Measurements from ENCODE around the gene C1orf116. TPM values are rescaled to one million over a fixed set of nuclear protein-coding genes. Genes with fewer than 3 reads are reported as not detected.

The C1orf116 gene
- total RNA-seq, 3 donors from 2014 or later (not counting 1 experiment from before 2014, with no cell fraction given): 0.21 to 0.39 (median 0.30) TPM

- Histone ChIP-seq H3K27me3 (ENCODE audit: control insufficient read depth, insufficient read depth, low read length) (no peaks in the 10 kb centered on the region), H3K9me3 (ENCODE audit: control insufficient read depth, insufficient read depth, low read length) (no peaks in the 10 kb centered on the region), H3K4me3 (ENCODE audit: low read length) (no peak overlapping the region), H3K36me3 (ENCODE audit: control insufficient read depth, insufficient read depth, low read length) (no peaks in the 10 kb centered on the region), H3K27ac (ENCODE audit: low read length) (no peak overlapping the region), H3K4me1 (ENCODE audit: control insufficient read depth, insufficient read depth, low read length) (no peaks in the 10 kb centered on the region)
- no peaks in the 10 kb centered on the region for H3K36me3 Mint-ChIP-seq
- intact Hi-C loops (cut with micrococcal nuclease): no loop called here
- DNase-seq (no peak), ATAC-seq (peak in 1 of 3 donors; percentile 22)
- no peak overlapping the region for H3K4me3 Mint-ChIP-seq
- TF ChIP-seq CTCF (IDR thresholded peaks at IDR 0.05): no peak
- peaks cover 23 to 29% of the 10 kb centered on the region in 2 donors for H3K27me3 Mint-ChIP-seq (ENCODE audit: low read depth in 2 of 2)
- no peaks in the 10 kb centered on the region for H3K9me3 Mint-ChIP-seq
- 79% methylated on average over 5 of the region's 7 CpGs for WGBS (ENCODE audit: insufficient coverage)
- H3K4me1 Mint-ChIP-seq: no peaks in the 10 kb centered on the region
- no peak overlapping the region for H3K27ac Mint-ChIP-seq
Observed at GRCh38 chr1:207017615-207018559, 14.7 kb downstream of the C1orf116 start.

GRCh38 chr1:207015791-207016190 lies 16.8 kb downstream of the C1orf116 start:
- Mint-ChIP-seq H3K27ac (no peak overlapping the region), H3K4me1 (no peaks in the 10 kb centered on the region), H3K4me3 (no peak overlapping the region), H3K36me3 (no peaks in the 10 kb centered on the region), H3K9me3 (no peaks in the 10 kb centered on the region), H3K27me3 (ENCODE audit: low read depth in 2 of 2) (peaks cover 37 to 40% of the 10 kb centered on the region in 2 donors)
- 91% methylated on average over 3 of the region's 3 CpGs for WGBS (ENCODE audit: insufficient coverage)
- no peak for ATAC-seq
- no peak overlapping the region for H3K4me3 ChIP-seq (ENCODE audit: low read length)
- H3K27me3 ChIP-seq (ENCODE audit: control insufficient read depth, insufficient read depth, low read length): no peaks in the 10 kb centered on the region
- no peak for DNase-seq
- no peak for TF ChIP-seq CTCF (IDR thresholded peaks at IDR 0.05)
- H3K9me3 ChIP-seq (ENCODE audit: control insufficient read depth, insufficient read depth, low read length): no peaks in the 10 kb centered on the region
- intact Hi-C loops (cut with micrococcal nuclease): no loop called here
- H3K36me3 ChIP-seq (ENCODE audit: control insufficient read depth, insufficient read depth, low read length): no peaks in the 10 kb centered on the region
- no peak overlapping the region for H3K27ac ChIP-seq (ENCODE audit: low read length)
- H3K4me1 ChIP-seq (ENCODE audit: control insufficient read depth, insufficient read depth, low read length): no peaks in the 10 kb centered on the region

- Histone ChIP-seq H3K27me3 (ENCODE audit: control insufficient read depth, insufficient read depth, low read length) (no peaks in the 10 kb centered on the region), H3K36me3 (ENCODE audit: control insufficient read depth, insufficient read depth, low read length) (no peaks in the 10 kb centered on the region), H3K4me3 (ENCODE audit: low read length) (no peak overlapping the region), H3K9me3 (ENCODE audit: control insufficient read depth, insufficient read depth, low read length) (no peaks in the 10 kb centered on the region), H3K4me1 (ENCODE audit: control insufficient read depth, insufficient read depth, low read length) (no peaks in the 10 kb centered on the region), H3K27ac (ENCODE audit: low read length) (no peak overlapping the region)
- no peaks in the 10 kb centered on the region for H3K9me3 Mint-ChIP-seq
- H3K27me3 Mint-ChIP-seq (ENCODE audit: low read depth in 2 of 2): peaks cover 38 to 40% of the 10 kb centered on the region in 2 donors
- no peaks in the 10 kb centered on the region for H3K4me1 Mint-ChIP-seq
- no peak overlapping the region for H3K4me3 Mint-ChIP-seq
- WGBS (ENCODE audit: insufficient coverage): 85% methylated on average over 2 of the region's 3 CpGs
- H3K36me3 Mint-ChIP-seq: no peaks in the 10 kb centered on the region
- intact Hi-C loops (cut with micrococcal nuclease): no loop called here
- DNase-seq (no peak), ATAC-seq (no peak)
- no peak overlapping the region for H3K27ac Mint-ChIP-seq
- TF ChIP-seq CTCF (IDR thresholded peaks at IDR 0.05): no peak
Observed at GRCh38 chr1:207014728-207015127, 17.8 kb downstream of the C1orf116 start.

Measured in natural killer cell (primary cell).